Left renal pelvis (tissue), 4 donors: ENCODE measurements around the gene GPALPP1. TPM values are rescaled to one million over a fixed set of nuclear protein-coding genes. Genes with fewer than 3 reads are reported as not detected.
"Not testable (repeated sequence)": the region's sequence is repeated elsewhere in the genome, so short reads cannot be mapped to it uniquely, and the experiment has no call there.

ENCODE experiments used
- DNase-seq, 4 donors: peaks; one replicate each; pipeline ENCODE4 v3.0.0-alpha.2; 2013; ENCODE audit warnings: low read depth in 4 of 4, low spot score in 3 of 4
- polyA plus RNA-seq, 4 donors: library from polyadenylated mRNA; unstranded; fragments of 120-200 nt; gene quantifications; one replicate each; pipeline ENCODE4 v1.2.1, GENCODE V29; 2013; ENCODE audit not compliant: insufficient read length in 4 of 4

The GPALPP1 gene
- polyA plus RNA-seq, 4 donors: 45.4 to 61.5 (median 56.6) TPM

- DNase-seq: no peak
These were observed 14.1 kb downstream of the GPALPP1 start for GRCh38 chr13:45003417-45003816.

- no peak for DNase-seq
These were observed 14.8 kb downstream of the GPALPP1 start for GRCh38 chr13:45004096-45004495.

- DNase-seq: no peak
These were observed 17.9 kb downstream of the GPALPP1 start for GRCh38 chr13:45007225-45007624.

- DNase-seq: no peak
These were observed 18.5 kb downstream of the GPALPP1 start for GRCh38 chr13:45007823-45008222.

GRCh38 chr13:45011198-45011597, 21.9 kb downstream of the GPALPP1 start:
- no peak for DNase-seq

- no peak for DNase-seq
These were observed 26.0 kb downstream of the GPALPP1 start for GRCh38 chr13:45015300-45015699.

GRCh38 chr13:45016792-45017425, 27.6 kb downstream of the GPALPP1 start:
- DNase-seq: no peak

GRCh38 chr13:45019981-45020380, 30.6 kb downstream of the GPALPP1 start:
- DNase-seq: not testable (repeated sequence)

GRCh38 chr13:45021250-45021649, 31.9 kb downstream of the GPALPP1 start:
- DNase-seq: no peak

GRCh38 chr13:45024847-45025246, 35.5 kb downstream of the GPALPP1 start:
- no peak for DNase-seq

- no peak for DNase-seq
These were observed 45.0 kb downstream of the GPALPP1 start for GRCh38 chr13:45034342-45034741.

GRCh38 chr13:45036206-45036605, 46.9 kb downstream of the GPALPP1 start:
- DNase-seq: no peak

- no peak for DNase-seq
These were observed 50.8 kb downstream of the GPALPP1 start for GRCh38 chr13:45040173-45040572.

- DNase-seq: no peak
These were observed 51.3 kb downstream of the GPALPP1 start for GRCh38 chr13:45040622-45041021.

- no peak for DNase-seq
These were observed 53.2 kb downstream of the GPALPP1 start for GRCh38 chr13:45042539-45042938.

GRCh38 chr13:45046445-45046844, 57.1 kb downstream of the GPALPP1 start:
- no peak for DNase-seq

GRCh38 chr13:45047394-45048310, 58.3 kb downstream of the GPALPP1 start:
- DNase-seq: peak; percentile 52 to 69 (median 65)

- DNase-seq: no peak
These were observed 59.6 kb downstream of the GPALPP1 start for GRCh38 chr13:45048890-45049407.

GRCh38 chr13:45049478-45049877, 60.1 kb downstream of the GPALPP1 start:
- no peak for DNase-seq

- no peak for DNase-seq
These were observed 62.0 kb downstream of the GPALPP1 start for GRCh38 chr13:45051315-45051714.

- DNase-seq: no peak
These were observed 66.0 kb downstream of the GPALPP1 start for GRCh38 chr13:45055198-45055901.
